ENCODE data around the gene GPX4.

GRCh38 chr19:1055886-1056620 is 47.7 kb upstream of the GPX4 start:
- TF ChIP-seq CTCF (IDR thresholded peaks at IDR 0.05; ENCODE audit: borderline replicate concordance, extremely low read depth, low read length, poor library complexity, severe bottlenecking) = no peak
- TF ChIP-seq EZH2 (IDR thresholded peaks at IDR 0.05; ENCODE audit: borderline replicate concordance, low read depth, low read length, severe bottlenecking) = no peak
